ENCODE measurements around the gene GBE1.
A peak's percentile ranks its signal among the peaks of the same experiment; 100 is the strongest.

Gene GBE1

DNA sequence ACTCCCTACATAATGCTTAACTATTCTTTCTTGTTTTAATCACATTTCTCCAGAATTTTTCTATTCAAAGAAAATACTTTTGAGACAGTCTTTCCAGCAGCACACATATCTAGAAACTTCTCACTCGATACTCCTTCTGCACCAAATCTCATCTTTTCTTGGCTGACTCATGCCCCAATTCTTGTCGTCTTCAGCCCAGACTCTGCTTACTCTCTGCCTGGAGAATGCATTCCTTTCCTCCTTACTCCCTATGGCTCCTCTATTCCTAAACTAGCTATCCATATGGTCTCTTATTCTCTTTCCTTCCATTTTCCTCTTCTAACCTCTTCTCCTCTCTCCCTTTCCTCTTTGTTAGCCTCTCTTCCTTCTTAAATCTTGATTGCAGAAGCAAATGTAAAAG is 158.7 kb downstream of the GBE1 start:
- no peak for DNase-seq

DNA sequence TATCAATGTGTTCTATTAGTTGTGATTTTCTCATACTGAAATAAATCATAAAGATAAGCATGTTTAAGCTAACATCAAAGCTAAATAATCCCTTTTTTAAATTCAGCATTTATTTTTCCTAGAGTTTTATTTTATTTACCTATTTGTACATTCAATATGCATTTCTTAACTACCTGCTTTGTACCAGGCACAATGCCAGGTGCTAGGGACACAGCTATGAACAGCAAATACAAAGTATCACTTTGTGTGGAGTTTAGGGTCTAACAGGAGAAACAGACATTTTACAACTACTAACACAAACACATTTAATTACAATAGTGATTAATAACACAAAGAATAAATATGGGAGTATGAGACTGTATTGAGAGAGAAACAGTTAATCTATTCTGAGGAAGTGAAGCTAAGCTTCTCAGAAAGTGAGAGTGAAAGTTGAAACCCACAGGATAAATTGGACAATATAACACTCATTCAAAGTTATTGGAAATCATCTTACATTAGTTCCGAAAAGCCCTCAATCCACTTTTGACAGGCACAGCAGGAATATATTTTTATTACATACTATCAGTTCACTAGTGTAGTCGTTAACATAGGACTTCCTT is 159.6 kb downstream of the GBE1 start:
- DNase-seq, result no peak

DNA sequence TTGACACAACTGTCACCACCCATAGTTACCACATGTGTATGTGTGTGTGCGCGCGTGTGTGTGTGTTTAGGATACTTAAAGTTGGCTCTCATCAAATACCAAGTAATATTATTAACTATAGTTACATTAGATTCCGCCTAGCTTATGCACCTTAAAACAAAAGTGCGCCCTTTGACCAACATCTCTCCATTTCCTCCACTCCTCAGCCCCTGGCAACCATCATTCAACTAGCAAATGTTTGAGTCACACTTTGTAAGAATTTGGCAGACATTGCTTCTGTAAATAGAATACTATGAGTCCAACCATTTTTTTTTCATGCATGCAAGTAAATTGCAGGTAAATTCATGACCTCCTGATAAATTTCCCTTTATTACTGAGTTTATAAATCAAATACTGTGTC is 169.3 kb downstream of the GBE1 start:
- no peak for DNase-seq

DNA sequence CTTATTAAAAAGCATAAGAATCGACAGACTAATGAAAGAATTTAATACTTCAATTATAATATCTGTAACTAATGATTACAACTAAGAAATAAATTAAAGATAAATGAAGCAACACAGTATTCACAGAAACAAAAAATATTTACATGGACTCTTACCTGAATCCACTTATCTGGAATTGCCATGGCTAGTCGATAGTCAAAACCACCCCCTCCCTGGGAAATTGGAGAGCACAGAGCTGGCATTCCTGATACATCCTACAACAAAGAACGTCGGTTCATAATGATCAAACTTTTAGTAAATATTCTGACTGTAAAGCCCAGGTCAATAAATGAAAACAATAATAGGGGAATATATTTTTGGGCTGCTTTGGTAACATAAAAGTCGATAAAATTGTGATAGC is 175.5 kb downstream of the GBE1 start:
- no peak for DNase-seq

DNA sequence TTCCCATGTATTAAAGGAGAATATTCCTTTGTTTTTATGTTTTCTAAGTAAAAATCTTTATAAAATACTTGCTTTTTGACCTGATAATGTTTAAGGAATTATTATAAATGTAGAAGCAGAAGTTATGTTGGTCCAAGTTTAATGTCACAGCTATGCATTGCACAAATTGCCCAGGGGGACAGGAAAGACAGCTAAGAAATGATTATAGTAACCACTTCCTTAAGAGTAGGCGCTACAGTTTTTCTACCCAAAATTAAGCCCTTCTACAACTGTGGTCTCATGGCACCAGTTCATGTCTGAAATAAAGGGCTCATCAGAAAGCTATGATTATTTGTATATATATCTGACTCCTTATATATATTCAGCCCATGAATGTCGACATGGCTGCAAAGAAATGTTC is 176.4 kb downstream of the GBE1 start:
- no peak for DNase-seq

DNA sequence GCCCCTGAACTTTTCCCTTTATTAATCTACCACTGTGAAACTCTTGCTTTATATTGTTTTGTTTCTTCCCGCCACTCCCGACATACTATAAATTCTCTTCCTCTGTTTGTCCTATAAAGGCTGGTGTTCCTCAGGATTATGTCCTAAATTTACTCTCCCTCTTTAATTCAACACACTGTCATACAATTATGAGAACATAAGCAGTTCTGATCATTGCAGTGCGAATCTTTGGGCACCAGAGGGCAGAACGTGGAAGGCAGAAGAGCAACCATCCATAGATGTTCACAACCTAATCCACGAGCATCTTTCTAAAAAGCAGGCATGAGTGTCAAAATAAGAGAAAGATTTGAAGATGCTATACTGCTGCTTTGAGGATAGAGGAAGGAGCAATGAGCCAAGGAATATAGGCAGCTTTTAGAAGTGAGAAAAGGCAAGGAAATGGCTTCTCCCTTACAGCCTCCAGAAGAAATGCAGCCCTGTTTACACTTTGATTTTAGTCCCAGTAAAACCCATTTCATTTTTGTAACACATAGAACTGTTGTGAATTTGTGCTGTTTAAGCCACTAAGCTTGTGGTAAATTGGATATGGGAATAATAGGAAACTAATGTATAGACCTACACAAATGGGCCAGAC is 179.4 kb downstream of the GBE1 start:
- DNase-seq, result peak; percentile 60

DNA sequence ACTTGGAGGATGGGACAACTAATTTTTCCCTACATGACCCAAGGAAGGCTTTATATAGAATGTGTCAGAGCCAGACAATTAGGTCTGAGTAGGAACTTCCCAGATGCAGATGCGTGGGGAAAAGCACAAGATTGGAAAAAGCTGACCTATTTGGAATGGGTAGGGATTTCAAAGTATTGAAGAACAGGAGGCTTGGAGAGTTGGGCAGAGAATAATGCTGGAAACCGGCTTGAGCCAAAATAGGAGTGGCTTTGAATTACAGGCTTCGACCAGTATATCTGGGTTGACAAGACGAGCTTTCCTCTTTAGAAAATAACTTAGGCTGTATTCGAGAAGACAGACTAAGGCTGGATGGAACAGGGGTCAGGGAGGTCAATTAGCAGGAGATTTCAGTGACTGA is 181.1 kb downstream of the GBE1 start:
- no peak for DNase-seq

DNA sequence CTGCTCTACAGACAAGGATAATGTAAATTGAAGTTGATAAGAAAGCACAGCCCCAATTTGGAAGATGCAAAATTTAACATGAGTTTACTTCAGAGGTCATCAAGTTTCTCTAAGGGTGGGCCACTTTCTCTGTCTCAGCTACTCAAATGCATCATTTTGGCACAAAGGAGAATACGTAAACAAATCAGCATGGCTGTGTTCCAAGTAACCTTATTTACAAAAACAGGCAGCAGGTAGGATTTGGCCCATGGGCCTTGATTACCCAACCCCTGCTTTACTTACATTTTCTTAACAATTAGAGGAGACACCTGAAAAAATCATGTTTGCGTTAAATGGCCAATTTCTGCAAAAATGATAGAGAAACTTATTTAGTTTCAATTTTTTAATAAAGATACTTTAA is 181.7 kb downstream of the GBE1 start:
- DNase-seq, result peak; percentile 42

DNA sequence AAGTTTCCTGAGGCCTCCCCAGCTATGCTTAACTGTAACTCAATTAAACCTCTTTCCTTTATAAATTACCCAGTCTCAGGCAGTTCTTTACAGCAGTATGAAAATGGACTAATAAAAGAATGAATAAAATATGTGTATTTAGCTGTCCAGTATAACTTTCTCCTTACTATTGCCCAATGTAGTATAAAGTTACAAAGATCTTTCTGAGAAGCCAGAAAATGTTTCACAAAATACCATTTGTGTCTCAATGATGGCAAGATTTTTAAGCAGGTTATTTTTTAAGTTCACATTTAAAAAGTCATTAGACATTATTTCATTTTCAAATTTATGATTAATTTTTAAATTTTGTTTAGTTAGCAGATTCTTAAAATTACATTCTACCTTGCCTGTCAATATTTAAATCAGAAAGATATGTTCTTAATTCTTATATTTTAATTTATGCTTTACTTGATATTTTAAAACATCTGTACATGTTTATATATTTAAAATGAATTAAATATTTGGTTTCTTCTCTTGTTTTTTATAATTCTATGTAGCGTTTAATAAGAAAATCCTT is 189.2 kb downstream of the GBE1 start:
- DNase-seq, result no peak

DNA sequence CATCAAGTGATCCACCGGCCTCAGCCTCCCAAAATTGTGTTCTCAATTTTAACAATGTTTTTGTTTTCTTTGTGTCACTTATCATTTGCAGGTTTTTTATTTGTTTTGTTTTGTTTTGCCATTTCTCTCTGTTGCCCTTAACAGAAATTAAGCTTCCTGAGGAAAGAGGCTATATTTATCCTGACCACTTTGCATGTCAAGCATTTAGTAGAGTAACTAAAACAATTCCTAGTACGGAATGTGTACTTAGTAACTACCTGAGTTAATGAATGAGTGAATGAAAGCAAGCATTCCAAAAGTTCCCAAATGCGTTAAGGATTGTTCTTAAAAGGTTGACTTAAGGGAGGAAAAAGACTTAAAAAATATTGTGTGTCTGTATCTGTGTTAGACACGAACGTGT is 193.1 kb downstream of the GBE1 start:
- DNase-seq, result no peak

DNA sequence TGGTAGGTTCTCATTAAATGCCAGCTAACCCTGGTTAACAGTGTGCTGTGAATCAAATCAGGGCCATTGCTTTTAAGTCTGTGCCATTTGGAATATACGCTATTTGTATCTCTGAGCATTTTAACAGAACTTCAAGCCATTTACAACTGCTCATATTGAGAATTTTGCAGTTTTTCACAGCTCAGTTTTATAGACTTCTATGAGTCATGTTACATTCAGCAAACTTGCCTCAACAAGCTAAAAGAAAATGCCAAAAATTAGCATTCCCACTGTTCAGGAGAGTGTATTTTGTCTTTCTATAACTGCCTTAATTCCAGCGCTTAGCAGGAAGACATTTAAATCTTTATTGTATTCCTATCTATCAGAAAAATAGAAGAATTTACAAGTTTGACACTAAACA is 196.4 kb downstream of the GBE1 start:
- no peak for DNase-seq

DNA sequence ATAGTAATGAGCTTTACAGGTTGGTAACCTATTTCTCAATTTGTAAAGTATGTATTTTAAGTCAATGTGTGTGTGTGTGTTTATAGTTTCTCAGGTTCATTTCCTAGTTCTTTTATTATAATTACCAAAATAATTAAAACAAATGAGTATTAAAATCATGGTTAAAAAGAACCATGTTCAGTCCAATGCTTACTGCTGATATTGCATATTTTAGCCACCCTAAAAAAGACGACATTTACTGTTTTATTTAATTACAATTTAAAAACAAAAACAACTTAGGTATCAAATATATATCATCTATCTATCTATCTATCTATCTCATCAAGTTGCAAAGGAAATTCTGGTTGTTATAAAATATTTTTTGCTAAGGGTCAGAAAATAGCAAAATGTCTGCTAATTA is 203.3 kb downstream of the GBE1 start:
- DNase-seq, result no peak

DNA sequence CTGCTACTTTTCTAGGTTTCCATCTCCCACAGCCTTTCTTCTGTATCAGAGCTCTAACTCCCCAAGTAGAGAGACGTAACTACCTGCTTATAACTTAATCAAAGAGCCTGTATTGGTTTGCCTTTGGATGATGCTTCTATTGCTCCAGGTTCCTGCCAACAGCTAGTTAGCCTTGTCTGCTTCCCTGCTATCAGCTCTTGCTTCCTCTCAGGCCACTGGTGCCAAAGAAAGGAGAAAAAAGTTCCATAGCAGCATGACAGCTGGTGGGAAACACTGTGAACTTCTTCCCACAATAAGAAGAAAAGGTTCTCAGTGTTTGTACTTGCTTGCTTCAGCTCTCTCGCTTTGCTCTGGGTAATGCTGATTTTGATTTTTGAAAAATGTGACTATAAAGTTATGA is 206.6 kb downstream of the GBE1 start:
- DNase-seq, result peak; percentile 15

DNA sequence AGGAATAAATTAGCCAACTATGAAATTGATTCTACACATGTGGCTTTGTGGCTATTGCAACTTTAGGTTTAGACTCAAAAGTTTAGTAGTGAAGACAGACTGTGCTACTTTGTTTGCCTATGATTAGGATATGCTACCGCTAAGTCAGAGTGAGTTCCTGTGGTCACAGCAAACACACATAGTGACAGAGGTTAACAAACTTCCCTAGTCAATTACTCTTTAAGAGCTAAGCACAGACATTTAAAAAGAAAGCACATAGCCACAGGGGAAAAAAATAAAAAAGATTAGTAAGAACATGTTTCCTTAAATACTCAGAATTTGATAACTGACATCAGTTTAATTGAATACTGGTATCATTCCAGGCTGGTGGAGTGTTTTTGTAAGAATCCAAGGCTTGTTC is 207.1 kb downstream of the GBE1 start:
- DNase-seq, result peak; percentile 26

DNA sequence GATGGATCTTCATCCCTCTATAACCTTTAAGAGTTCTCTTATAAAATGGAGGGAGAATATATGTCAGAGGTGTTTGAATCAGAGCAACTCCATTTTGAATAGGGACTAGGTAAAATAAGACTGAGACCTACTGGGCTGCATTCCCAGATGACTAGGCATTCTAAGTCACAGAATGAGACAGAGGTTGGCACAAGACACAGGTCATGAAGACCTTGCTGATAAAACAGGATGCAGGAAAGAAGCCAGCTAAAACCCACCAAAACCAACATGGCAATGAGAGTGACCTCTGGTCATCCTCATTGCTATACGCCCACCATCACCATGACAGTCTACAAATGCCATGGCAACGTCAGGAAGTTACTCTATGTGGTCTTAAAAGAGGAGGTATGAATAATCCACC is 211.0 kb downstream of the GBE1 start:
- DNase-seq, result no peak

DNA sequence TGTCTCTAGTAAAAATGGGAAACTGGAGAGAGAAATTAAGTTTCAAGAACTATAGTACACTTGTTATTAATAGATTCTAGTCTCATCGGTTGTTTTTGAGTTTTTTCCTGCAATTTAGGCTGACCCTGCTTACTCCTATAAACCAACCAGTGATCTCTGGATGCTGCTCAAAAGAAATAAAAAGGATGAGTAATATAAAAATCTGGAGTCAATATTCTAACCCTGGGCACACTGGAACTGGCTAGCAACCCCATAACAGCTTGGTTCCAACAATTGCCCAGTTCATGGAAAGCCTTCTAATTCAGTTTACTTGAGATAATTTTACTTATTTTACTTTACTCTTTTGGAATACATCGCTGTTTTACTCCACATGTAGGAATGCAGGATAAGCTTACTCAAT is 211.6 kb downstream of the GBE1 start:
- no peak for DNase-seq

DNA sequence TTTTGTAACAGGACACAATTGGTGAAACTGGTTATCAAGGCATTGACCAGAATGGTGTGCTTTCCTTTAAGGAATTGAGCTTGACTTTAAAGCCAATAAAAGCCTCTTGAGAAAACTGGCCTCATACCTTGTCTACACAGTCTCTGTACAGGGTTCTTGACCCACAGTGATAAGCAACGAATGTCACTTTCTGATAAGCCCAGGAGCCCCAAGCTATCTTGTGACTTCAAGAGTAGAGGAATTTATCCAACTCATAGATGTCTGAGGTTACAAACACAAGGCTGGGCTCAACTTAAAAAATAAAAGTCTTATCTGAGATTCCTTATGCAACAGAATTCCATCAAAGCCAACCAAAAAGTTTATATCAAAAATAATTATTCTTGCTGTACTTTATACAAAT is 212.1 kb downstream of the GBE1 start:
- no peak for DNase-seq

DNA sequence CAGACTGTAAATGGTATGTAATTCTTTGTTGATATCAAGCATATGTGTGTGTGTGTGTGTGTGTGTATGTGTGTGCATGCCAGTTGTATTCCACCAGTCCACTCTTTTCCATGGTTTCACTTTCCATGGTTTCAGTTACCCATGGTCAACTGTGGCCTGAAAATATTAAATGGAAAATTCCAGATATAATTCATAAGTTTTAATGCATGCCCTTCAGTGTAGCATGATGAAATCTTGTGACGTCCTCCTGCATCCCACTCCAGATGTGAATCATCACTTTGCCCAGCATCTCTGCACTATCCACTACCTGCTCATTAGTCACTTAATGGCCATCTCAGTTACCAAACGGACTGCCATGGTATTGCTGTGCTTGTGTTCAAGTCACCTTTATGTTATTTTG is 215.9 kb downstream of the GBE1 start:
- DNase-seq, result no peak

DNA sequence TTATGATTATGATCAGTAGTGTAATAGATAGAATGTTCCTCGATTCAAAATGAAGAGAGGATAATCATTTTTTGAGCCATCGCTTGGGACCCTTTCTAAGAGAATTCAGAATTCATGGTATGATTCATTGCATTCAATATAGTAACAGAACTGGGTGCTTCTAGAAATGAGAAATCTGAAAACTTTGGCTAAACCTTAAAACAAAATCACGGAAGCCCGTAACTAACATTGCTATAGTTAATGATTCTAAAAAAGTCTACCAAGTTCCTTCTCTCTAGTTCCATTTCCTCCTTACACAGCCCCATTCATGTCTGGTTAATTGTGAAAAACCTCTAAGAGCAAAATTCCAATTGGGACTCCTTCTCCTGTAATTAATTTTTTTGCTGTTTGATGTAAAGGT is 217.1 kb downstream of the GBE1 start:
- no peak for DNase-seq

DNA sequence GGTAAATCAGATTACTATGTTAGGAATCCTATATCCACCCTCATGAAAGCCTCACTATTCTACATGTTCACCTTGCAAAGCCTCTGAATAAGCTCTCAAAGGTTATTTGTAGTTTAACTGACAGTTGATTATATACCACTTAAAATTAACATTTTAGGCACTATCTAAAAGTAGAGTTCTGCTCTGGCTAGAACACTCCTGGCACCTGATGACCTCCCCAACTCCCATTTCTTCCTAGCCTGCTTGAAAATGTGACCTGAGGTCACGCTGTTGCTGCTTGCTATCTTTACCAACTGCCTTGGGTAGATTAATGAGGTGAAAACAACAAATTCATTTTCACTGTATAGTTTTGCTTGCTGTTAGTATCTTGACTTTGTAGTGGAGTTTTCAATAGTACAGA is 220.7 kb downstream of the GBE1 start:
- no peak for DNase-seq

DNA sequence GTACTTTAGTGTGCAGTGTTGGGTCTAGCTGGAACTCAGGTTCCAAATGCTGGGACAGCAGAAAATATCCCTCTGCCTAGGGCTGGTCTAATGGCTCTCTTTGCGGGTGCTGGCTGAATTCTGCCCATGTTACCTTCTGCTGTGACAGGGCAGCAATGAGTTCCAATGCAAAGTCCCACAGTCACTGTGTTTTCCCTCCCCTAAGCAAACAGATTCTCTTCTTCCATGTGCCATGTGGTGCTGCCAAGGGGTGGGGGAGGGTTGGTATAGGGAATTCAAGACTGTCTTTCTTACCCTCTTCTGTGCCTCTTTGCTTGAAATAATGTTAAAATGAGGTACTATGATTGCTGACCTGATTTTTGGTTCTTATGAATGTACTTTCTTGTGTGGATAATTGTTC is 229.6 kb downstream of the GBE1 start:
- DNase-seq, result no peak

DNA sequence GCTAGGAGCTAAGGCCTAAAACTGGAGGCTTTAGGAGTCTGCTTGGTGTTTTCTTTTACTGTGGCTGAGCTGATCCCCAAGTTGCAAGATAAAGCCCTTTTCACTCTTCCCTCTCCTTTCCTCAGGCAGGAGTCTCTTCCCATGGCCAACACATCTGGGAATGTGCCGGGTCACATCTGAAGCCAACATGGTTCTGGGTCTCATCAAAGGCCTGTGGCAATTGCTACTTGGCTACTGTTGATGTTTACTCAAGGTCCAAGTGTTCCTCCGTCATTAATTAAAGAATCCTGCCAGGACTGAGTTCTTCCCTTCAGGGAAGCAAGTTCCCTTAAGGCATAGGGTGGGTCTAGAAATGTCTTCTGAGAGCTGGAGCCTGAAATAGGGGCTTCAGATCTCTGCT is 230.2 kb downstream of the GBE1 start:
- no peak for DNase-seq

DNA sequence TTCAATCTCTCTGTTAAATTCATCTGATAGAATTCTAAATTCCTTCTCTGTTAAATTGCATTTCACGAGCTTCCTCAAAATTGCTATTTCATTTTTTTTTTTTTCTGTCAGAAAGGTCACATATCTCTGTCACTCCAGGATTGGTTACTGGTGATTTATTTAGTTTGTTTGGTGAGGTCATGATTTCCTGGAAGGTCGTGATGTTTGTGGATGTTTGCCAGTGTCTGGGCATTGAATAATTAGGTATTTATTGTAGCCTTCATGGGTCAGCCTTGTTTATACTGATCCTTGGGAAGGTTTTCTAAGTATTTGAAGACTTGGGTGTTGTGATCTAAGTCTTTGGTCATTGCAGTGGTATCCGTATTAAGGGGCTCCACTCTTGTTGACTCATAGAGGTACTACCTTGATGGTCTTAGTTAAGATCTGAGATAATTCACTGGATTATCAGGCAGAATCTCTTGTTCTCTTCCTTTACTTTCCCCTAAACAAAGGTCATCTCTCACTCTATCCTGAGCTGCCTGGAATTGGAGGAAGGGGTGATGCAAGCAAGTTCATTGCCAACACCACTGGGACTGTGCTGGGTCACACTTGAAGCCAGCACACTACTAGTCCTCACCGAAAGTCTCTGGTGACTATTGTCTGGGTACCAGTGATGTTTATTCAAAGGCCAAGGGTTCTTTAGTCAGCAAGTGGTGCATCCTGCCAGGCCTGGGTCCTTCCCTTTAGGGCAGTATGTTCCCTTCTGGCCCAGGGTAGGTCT is 231.1 kb downstream of the GBE1 start:
- DNase-seq, result no peak

DNA sequence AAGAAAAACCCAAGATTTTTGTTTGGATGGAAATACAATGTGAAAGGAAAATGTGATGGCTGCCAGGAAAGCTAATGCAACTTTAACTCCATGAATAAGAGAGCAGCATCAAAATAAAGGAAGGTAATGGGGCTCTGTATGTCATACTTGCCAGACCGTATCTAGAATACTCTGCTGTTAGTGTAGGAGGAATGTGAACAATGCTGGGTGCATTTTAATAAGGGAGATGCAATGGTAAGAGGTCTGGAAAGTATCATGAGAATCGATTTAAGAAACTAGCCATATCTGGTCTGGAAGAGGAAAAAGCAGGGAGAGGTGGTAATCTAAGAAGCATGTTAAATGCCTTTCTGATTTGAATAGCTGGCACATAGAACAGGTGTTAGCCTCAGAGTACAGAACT is 239.6 kb downstream of the GBE1 start:
- no peak for DNase-seq

All from NCI-H69 (cell line).